IPS-NIHi11 (cell line): ENCODE results near the gene UPP1.
"Not testable (repeated sequence)": the region's sequence is repeated elsewhere in the genome, so short reads cannot be mapped to it uniquely, and the experiment has no call there.

Source experiments
- DNase-seq: peaks from one replicate; pipeline ENCODE4 v3.0.0; 2012; ENCODE audit warnings: mixed read lengths, low spot score

Gene UPP1

GRCh38 chr7:48089046-48090003 is at the start of gene UPP1:
UPP1 (plus strand) TSS chr7:48089265; CDS start chr7:48094784, 5,519 bp downstream.
- peak; percentile 88 for DNase-seq

GRCh38 chr7:48040944-48041652 is 48.0 kb upstream of the UPP1 start:
- DNase-seq: no peak

GRCh38 chr7:48041653-48041970 is 47.5 kb upstream of the UPP1 start:
- no peak for DNase-seq

- DNase-seq: no peak
These were observed 46.8 kb upstream of the UPP1 start for GRCh38 chr7:48042216-48042615.

GRCh38 chr7:48042636-48043035 is 46.4 kb upstream of the UPP1 start:
- DNase-seq: no peak

GRCh38 chr7:48045195-48045765 is 43.8 kb upstream of the UPP1 start:
- no peak for DNase-seq

- no peak for DNase-seq
These were observed 42.6 kb upstream of the UPP1 start for GRCh38 chr7:48046458-48046857.

- DNase-seq: no peak
These were observed 41.0 kb upstream of the UPP1 start for GRCh38 chr7:48048113-48048512.

- no peak for DNase-seq
These were observed 39.2 kb upstream of the UPP1 start for GRCh38 chr7:48049850-48050249.

GRCh38 chr7:48052748-48053147 is 36.3 kb upstream of the UPP1 start:
- DNase-seq: no peak

GRCh38 chr7:48053736-48054135 is 35.3 kb upstream of the UPP1 start:
- DNase-seq: no peak

GRCh38 chr7:48058990-48059389 is 30.1 kb upstream of the UPP1 start:
- no peak for DNase-seq

- DNase-seq: no peak
These were observed 29.4 kb upstream of the UPP1 start for GRCh38 chr7:48059706-48060105.

GRCh38 chr7:48063985-48064384 is 25.1 kb upstream of the UPP1 start:
- DNase-seq: no peak

- no peak for DNase-seq
These were observed 21.6 kb upstream of the UPP1 start for GRCh38 chr7:48067475-48067874.

- no peak for DNase-seq
These were observed 14.8 kb upstream of the UPP1 start for GRCh38 chr7:48074204-48074654.

- DNase-seq: no peak
These were observed 11.6 kb upstream of the UPP1 start for GRCh38 chr7:48077423-48077822.

GRCh38 chr7:48078470-48078869 is 10.6 kb upstream of the UPP1 start:
- DNase-seq: no peak

- DNase-seq: not testable (repeated sequence)
These were observed 6.7 kb upstream of the UPP1 start for GRCh38 chr7:48082378-48082777.

GRCh38 chr7:48083114-48083830 is 5.8 kb upstream of the UPP1 start:
- no peak for DNase-seq

- DNase-seq: no peak
These were observed 4.2 kb upstream of the UPP1 start for GRCh38 chr7:48084727-48085432.

GRCh38 chr7:48085433-48085791 is 3.7 kb upstream of the UPP1 start:
- DNase-seq: no peak
